IMR-90 (cell line): ENCODE measurements around the gene ZCCHC7. TPM values are rescaled to one million over a fixed set of nuclear protein-coding genes. Genes with fewer than 3 reads are reported as not detected.

Source experiments
- ATAC-seq: fragments of 200-7000 bp; cut with Tn5 transposase; 2 replicates; pipeline ENCODE4 v1.9.1; 2020; ENCODE audit warnings: low read depth, mild to moderate bottlenecking, moderate library complexity
- BruUV-seq: library from RNA; stranded (reverse); fragments of 400-500 nt; replicated peaks from 2 replicates; lab custom pipeline; 2021; lab: Mats Ljungman, UMichigan
- CTCF ChIA-PET: fragments of 300-600 bp; formaldehyde crosslinking; extraction: SDS; loops from one replicate; lab custom pipeline; 2021; ENCODE audit warnings: antibody characterized with exemption; lab: Yijun Ruan, JAX
- POLR2A ChIA-PET: fragments of 300-600 bp; sonication (Branson Sonifier 250); formaldehyde crosslinking; loops from one replicate; lab custom pipeline; 2022; ENCODE audit warnings: antibody characterized with exemption; ENCODE audit not compliant: unreplicated experiment; lab: Charles Lee
- DNase-seq: peaks from one replicate; pipeline ENCODE4 v3.0.0; 2013
- H2AFZ ChIP-seq: replicated peaks from 2 replicates; pipeline ENCODE3; 2013; ENCODE audit warnings: low read length, mild to moderate bottlenecking; ENCODE audit not compliant: poor library complexity
- H2AK5ac ChIP-seq: 2 replicates; pipeline ENCODE4 v1.6.1; 2013; ENCODE audit warnings: low read depth, low read length, inconsistent platforms
- H2AK9ac ChIP-seq: replicated peaks from 2 replicates; pipeline ENCODE3; 2013; ENCODE audit warnings: mild to moderate bottlenecking, low read depth, low read length, moderate library complexity; ENCODE audit not compliant: poor library complexity
- H2BK120ac ChIP-seq: 2 replicates; pipeline ENCODE4 v1.6.1; 2013; ENCODE audit warnings: low read depth, low read length, inconsistent platforms
- H2BK15ac ChIP-seq: 3 replicates; pipeline ENCODE4 v1.6.1; 2013; ENCODE audit warnings: low read depth, low read length, inconsistent platforms
- H2BK20ac ChIP-seq: 2 replicates; pipeline ENCODE4 v1.6.1; 2013; ENCODE audit warnings: low read depth, mild to moderate bottlenecking, inconsistent platforms, low read length, moderate library complexity
- H2BK5ac ChIP-seq: 2 replicates; pipeline ENCODE4 v1.6.1; 2013; ENCODE audit warnings: mild to moderate bottlenecking, low read depth, low read length, inconsistent platforms; ENCODE audit not compliant: poor library complexity, severe bottlenecking
- H3K14ac ChIP-seq: replicated peaks from 2 replicates; pipeline ENCODE4 v1.6.1; 2013; ENCODE audit warnings: low read depth, low read length, inconsistent platforms
- H3K18ac ChIP-seq: 2 replicates; pipeline ENCODE4 v1.6.1; 2013; ENCODE audit warnings: low read depth, low read length, control low read depth
- H3K23ac ChIP-seq: 2 replicates; pipeline ENCODE4 v1.6.1; 2013; ENCODE audit warnings: low read depth, low read length, inconsistent platforms
- H3K27ac ChIP-seq: 2 replicates; pipeline ENCODE4 v1.5.1; 2013; ENCODE audit warnings: mild to moderate bottlenecking, control low read depth, low read length; ENCODE audit not compliant: insufficient read depth
- H3K27me3 ChIP-seq: 2 replicates; pipeline ENCODE4 v1.6.1; 2013; ENCODE audit warnings: low read length; ENCODE audit not compliant: control insufficient read depth, insufficient read depth
- H3K36me3 ChIP-seq: 2 replicates; pipeline ENCODE4 v1.6.1; 2013; ENCODE audit warnings: low read length, mixed read lengths; ENCODE audit not compliant: control insufficient read depth, insufficient read depth
- H3K4ac ChIP-seq: 2 replicates; pipeline ENCODE4 v1.6.1; 2013; ENCODE audit warnings: low read depth, low read length, inconsistent platforms
- H3K4me1 ChIP-seq: 2 replicates; pipeline ENCODE4 v1.6.1; 2013; ENCODE audit warnings: low read length, mixed read lengths; ENCODE audit not compliant: control insufficient read depth, insufficient read depth
- H3K4me2 ChIP-seq: 2 replicates; pipeline ENCODE4 v1.6.1; 2013; ENCODE audit warnings: low read depth, mild to moderate bottlenecking, control low read depth, low read length, moderate library complexity
- H3K4me3 ChIP-seq: 2 replicates; pipeline ENCODE4 v1.5.1; 2013; ENCODE audit warnings: low read depth, mild to moderate bottlenecking, control low read depth, low read length, moderate library complexity; ENCODE audit not compliant: insufficient read depth
- H3K56ac ChIP-seq: 2 replicates; pipeline ENCODE4 v1.6.1; 2013; ENCODE audit warnings: low read length, inconsistent platforms; ENCODE audit not compliant: insufficient read depth; ENCODE audit errors: extremely low read depth
- H3K79me1 ChIP-seq, 2 experiments: 2 replicates each; pipeline ENCODE4 v1.6.1; 2013; ENCODE audit warnings: low read length in 2 of 2, inconsistent platforms in 1 of 2, low read depth in 1 of 2
- H3K9ac ChIP-seq: 2 replicates; pipeline ENCODE4 v1.6.1; 2013; ENCODE audit warnings: low read depth, low read length, control low read depth
- H3K9me1 ChIP-seq: 2 replicates; pipeline ENCODE4 v1.6.1; 2013; ENCODE audit warnings: low read length, inconsistent platforms; ENCODE audit not compliant: insufficient read depth
- H3K9me3 ChIP-seq: 2 replicates; pipeline ENCODE4 v1.6.1; 2013; ENCODE audit warnings: low read length; ENCODE audit not compliant: control insufficient read depth, insufficient read depth
- H4K20me1 ChIP-seq: 2 replicates; pipeline ENCODE4 v1.6.1; 2013; ENCODE audit warnings: low read length, inconsistent platforms; ENCODE audit not compliant: insufficient read depth
- H4K5ac ChIP-seq: 2 replicates; pipeline ENCODE4 v1.6.1; 2013; ENCODE audit warnings: mild to moderate bottlenecking, low read depth, low read length, control low read depth
- H4K8ac ChIP-seq, 2 experiments: 2 replicates each; pipeline ENCODE4 v1.6.1; 2013; ENCODE audit warnings: low read depth in 2 of 2, low read length in 2 of 2, control low read depth in 1 of 2, inconsistent platforms in 1 of 2
- H4K91ac ChIP-seq: 2 replicates; pipeline ENCODE4 v1.6.1; 2013; ENCODE audit warnings: low read depth, low read length, inconsistent platforms; ENCODE audit not compliant: insufficient read depth
- BHLHE40 ChIP-seq: fragments of 150-350 bp; IDR thresholded peaks from 2 replicates; pipeline ENCODE4 v1.6.1; 2016; ENCODE audit warnings: mild to moderate bottlenecking, low read depth, low read length
- CEBPB ChIP-seq: IDR thresholded peaks from 2 replicates; pipeline ENCODE4 v1.6.1; 2012; ENCODE audit warnings: low read depth, low read length, improper control_type of control experiment
- CHD1 ChIP-seq: IDR thresholded peaks from 2 replicates; pipeline ENCODE4 v1.6.1; 2012; ENCODE audit warnings: low read depth, low read length, improper control_type of control experiment
- FOS ChIP-seq: fragments of 150-350 bp; IDR thresholded peaks from 2 replicates; pipeline ENCODE4 v1.6.1; 2016; ENCODE audit warnings: low read depth, low read length
- MAFK ChIP-seq: IDR thresholded peaks from 2 replicates; pipeline ENCODE4 v1.6.1; 2012; ENCODE audit warnings: low read depth, low read length, improper control_type of control experiment
- MAZ ChIP-seq: IDR thresholded peaks from 2 replicates; pipeline ENCODE4 v1.6.1; 2012; ENCODE audit warnings: low read depth, mild to moderate bottlenecking, low read length, improper control_type of control experiment, moderate library complexity, borderline replicate concordance
- POLR2A ChIP-seq: IDR thresholded peaks from 2 replicates; pipeline ENCODE4 v1.6.1; 2012; ENCODE audit warnings: mild to moderate bottlenecking, low read depth, low read length
- RFX5 ChIP-seq: IDR thresholded peaks from 2 replicates; pipeline ENCODE4 v1.8.0; 2012; ENCODE audit warnings: low read depth, mild to moderate bottlenecking, low read length, moderate library complexity
- WGBS, 2 experiments: methylation state at CpG; one replicate each; pipeline versions ENCODE4 v1.1.5 to v1.1.7; 2013; ENCODE audit warnings: missing lambda C conversion rate in 2 of 2; ENCODE audit not compliant: insufficient read length in 1 of 2; ENCODE audit errors: extremely low coverage in 2 of 2; 5-methylcytosine and 5-hydroxymethylcytosine counted together
- dilution Hi-C: fragments of 300-500 bp; cut with HindIII; formaldehyde crosslinking; loops from one replicate; pipeline ENCODE4 v1.14.3; 2018; ENCODE audit warnings: low sequenced_read_pairs; ENCODE audit not compliant: unreplicated experiment
- in situ Hi-C: fragments of 300-500 bp; cut with MboI; formaldehyde crosslinking; loops from 3 replicates; pipeline ENCODE4 v1.14.3; 2019; ENCODE audit warnings: low sequenced_read_pairs, inconsistent platforms, mixed read lengths
- intact Hi-C: fragments of 100-400 bp; cut with micrococcal nuclease; formaldehyde crosslinking; loops from 2 replicates; pipeline ENCODE4 v1.10.0; 2022
- polyA plus RNA-seq, 3 experiments: library from polyadenylated mRNA; depleted of rRNA; stranded (reverse); fragments of >200 nt; gene quantifications; 2 replicates each; pipeline ENCODE4 v1.2.3, GENCODE V29; 2012; ENCODE audit warnings: low replicate concordance in 1 of 3
- total RNA-seq: library from RNA; depleted of rRNA; stranded (reverse); fragments of >200 nt; gene quantifications from 2 replicates; pipeline ENCODE4 v1.2.3, GENCODE V29; 2012
- TF ChIP-seq, protein P1 (sequence below): fragments of 150-350 bp; IDR thresholded peaks from 2 replicates; pipeline ENCODE4 v1.6.1; 2016; ENCODE audit warnings: low read depth, mild to moderate bottlenecking, low read length, moderate library complexity, borderline replicate concordance
- TF ChIP-seq, protein P2 (sequence below): fragments of 150-350 bp; IDR thresholded peaks from 2 replicates; pipeline ENCODE4 v1.6.1; 2017; ENCODE audit warnings: mild to moderate bottlenecking, antibody characterized with exemption, low read length, low read depth

Gene ZCCHC7
- total and polyA plus RNA-seq, 2 of the 4 experiments (the other 2 are of a cell fraction), result 13.6 to 28.7 TPM

DNA sequence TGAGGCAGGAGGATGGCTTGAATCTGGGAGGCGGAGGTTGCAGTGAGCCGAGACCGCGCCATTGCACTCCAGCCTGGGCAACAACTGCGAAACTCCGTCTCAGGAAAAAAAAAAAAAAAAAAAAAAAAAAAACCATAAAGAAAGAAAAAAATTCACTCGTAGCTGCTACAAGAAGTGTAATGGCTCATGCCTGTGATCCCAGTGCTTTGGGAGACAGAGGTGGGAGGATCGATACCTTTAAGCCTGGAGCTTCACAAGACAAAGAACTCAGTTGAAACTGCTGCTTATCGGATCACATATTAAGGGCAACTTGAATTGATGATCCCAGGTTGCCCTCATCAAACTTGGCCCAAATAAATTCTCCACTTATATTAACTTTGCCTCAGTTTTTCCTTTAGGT is 1.0 kb upstream of the ZCCHC7 start:
- CTCF ChIA-PET, result interaction anchor here (0.6 to 1.1 kb wide), 2 partner anchors 143 to 174 kb away, joined by 3 to 4 read pairs; no protein-coding TSS in a partner anchor
- no TSS peak for BruUV-seq
- no peak overlapping the region for H3K9ac ChIP-seq

More for the DNA sequence above, 1.0 kb upstream of the ZCCHC7 start:
- dilution Hi-C loops (no loop called here), intact Hi-C loops (no loop called here), in situ Hi-C loops (no loop called here)
- Histone ChIP-seq H3K9me1 (no peaks in the 10 kb centered on the region), H3K27ac (no peak overlapping the region), H2BK15ac (no peak overlapping the region; the same call in 2 of the 3 replicates), H3K4me1 (no peaks in the 10 kb centered on the region; the same call in 1 of the 2 replicates), H3K4me3 (no peak overlapping the region), H3K9me3 (no peaks in the 10 kb centered on the region), H3K4ac (peak overlapping the region; percentile 98; the same call in 1 of the 2 replicates), H3K18ac (no peak overlapping the region), H3K27me3 (no peaks in the 10 kb centered on the region), H2AK9ac (no peak overlapping the region), H3K36me3 (no peaks in the 10 kb centered on the region), H3K79me1 (peaks cover 0 to 23% of the 10 kb centered on the region in 2 experiments; a peak in 2 of 4 replicates), H2AFZ (no peak overlapping the region), H2BK20ac (no peak overlapping the region), H4K8ac (peak overlapping the region; percentile 95 to 96), H3K23ac (no peak overlapping the region), H3K4me2 (no peak overlapping the region), H2BK5ac (no peak overlapping the region), H4K91ac (no peak overlapping the region; the same call in 1 of the 2 replicates), H3K14ac (no peak overlapping the region), H2AK5ac (peak overlapping the region; percentile 68; the same call in 1 of the 2 replicates), H4K5ac (peak overlapping the region; percentile 95), H2BK120ac (peak overlapping the region; percentile 97; the same call in 1 of the 2 replicates), H4K20me1 (no peaks in the 10 kb centered on the region), H3K56ac (no peak overlapping the region)
- TF ChIP-seq, protein P1, sequence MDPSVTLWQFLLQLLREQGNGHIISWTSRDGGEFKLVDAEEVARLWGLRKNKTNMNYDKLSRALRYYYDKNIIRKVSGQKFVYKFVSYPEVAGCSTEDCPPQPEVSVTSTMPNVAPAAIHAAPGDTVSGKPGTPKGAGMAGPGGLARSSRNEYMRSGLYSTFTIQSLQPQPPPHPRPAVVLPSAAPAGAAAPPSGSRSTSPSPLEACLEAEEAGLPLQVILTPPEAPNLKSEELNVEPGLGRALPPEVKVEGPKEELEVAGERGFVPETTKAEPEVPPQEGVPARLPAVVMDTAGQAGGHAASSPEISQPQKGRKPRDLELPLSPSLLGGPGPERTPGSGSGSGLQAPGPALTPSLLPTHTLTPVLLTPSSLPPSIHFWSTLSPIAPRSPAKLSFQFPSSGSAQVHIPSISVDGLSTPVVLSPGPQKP, result no peak
- TF ChIP-seq MAZ, result no peak
- TF ChIP-seq POLR2A, result no peak
- no peak for TF ChIP-seq FOS
- no peak for TF ChIP-seq CEBPB
- no peak for TF ChIP-seq BHLHE40
- no peak for TF ChIP-seq CHD1
- no peak for TF ChIP-seq MAFK
- TF ChIP-seq, protein P2, sequence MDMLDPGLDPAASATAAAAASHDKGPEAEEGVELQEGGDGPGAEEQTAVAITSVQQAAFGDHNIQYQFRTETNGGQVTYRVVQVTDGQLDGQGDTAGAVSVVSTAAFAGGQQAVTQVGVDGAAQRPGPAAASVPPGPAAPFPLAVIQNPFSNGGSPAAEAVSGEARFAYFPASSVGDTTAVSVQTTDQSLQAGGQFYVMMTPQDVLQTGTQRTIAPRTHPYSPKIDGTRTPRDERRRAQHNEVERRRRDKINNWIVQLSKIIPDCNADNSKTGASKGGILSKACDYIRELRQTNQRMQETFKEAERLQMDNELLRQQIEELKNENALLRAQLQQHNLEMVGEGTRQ, result no peak
- no peak for TF ChIP-seq RFX5
- WGBS, 2 experiments, result no CpG with 5 or more reads among the region's 9 CpGs
- no peak for DNase-seq
- POLR2A ChIA-PET, result interaction anchor here (0.6 kb wide), 2 partner anchors 17 to 175 kb away, joined by 3 to 18 read pairs; no protein-coding TSS in a partner anchor
- ATAC-seq, result no peak
